GM12878 (cell line): ENCODE measurements around the gene AGTRAP. TPM values are rescaled to one million over a fixed set of nuclear protein-coding genes. Genes with fewer than 3 reads are reported as not detected.

Experiments used
- ATAC-seq: fragments of 200-7000 bp; cut with Tn5 transposase; 3 replicates; pipeline ENCODE4 v1.9.1; 2020; ENCODE audit warnings: mild to moderate bottlenecking, moderate library complexity
- BruUV-seq: library from RNA; stranded (reverse); fragments of 400-500 nt; replicated peaks from 2 replicates; lab custom pipeline; 2021; lab: Mats Ljungman, UMichigan
- CTCF ChIA-PET: fragments of 300-600 bp; sonication (Branson Sonifier 250); formaldehyde crosslinking; extraction: SDS; loops from one replicate; lab custom pipeline; 2021; ENCODE audit warnings: inconsistent platforms; lab: Yijun Ruan, JAX
- POLR2A ChIA-PET: fragments of 350-600 bp; formaldehyde crosslinking; extraction: SDS; loops from one replicate; lab custom pipeline; 2021; ENCODE audit warnings: inconsistent platforms; lab: Charles Lee
- RAD21 ChIA-PET: fragments of 300-600 bp; sonication (Branson Sonifier 250); formaldehyde crosslinking; loops from one replicate; lab custom pipeline; 2023; ENCODE audit warnings: antibody characterized with exemption; ENCODE audit not compliant: unreplicated experiment; lab: Charles Lee
- SMC1A ChIA-PET: fragments of 300-600 bp; sonication (Branson Sonifier 250); formaldehyde crosslinking; loops from one replicate; lab custom pipeline; 2023; ENCODE audit not compliant: unreplicated experiment, uncharacterized antibody; lab: Charles Lee
- DNase-seq: peaks from one replicate; pipeline ENCODE4 v3.0.0-alpha.2; 2011; ENCODE audit warnings: low read depth, low spot score
- FAIRE-seq: peaks from 3 replicates; lab custom pipeline; 2011; peaks lifted over from hg19 to GRCh38; lab: Jason Lieb, UNC
- H2AFZ ChIP-seq: 2 replicates; pipeline ENCODE4 v1.6.0; 2011; ENCODE audit warnings: low read depth, low read length, control low read depth; ENCODE audit not compliant: control insufficient read depth
- H3K27ac ChIP-seq: 2 replicates; pipeline ENCODE4 v1.5.1; 2011; ENCODE audit warnings: control low read depth; ENCODE audit not compliant: control insufficient read depth, insufficient read depth
- H3K27me3 ChIP-seq, 2 experiments: replicated peaks in 1 of 2; 2 replicates each; pipeline versions ENCODE4 v1.6.0 to v1.6.1; 2011; ENCODE audit warnings: low read length in 1 of 2; ENCODE audit not compliant: control insufficient read depth in 2 of 2, insufficient read depth in 2 of 2
- H3K36me3 ChIP-seq, 2 experiments: 2 replicates each; pipeline ENCODE4 v1.5.1; 2011; ENCODE audit warnings: low read length in 1 of 2; ENCODE audit not compliant: control insufficient read depth in 2 of 2, insufficient read depth in 2 of 2
- H3K4me1 ChIP-seq: 2 replicates; pipeline ENCODE4 v1.6.1; 2011; ENCODE audit warnings: mild to moderate bottlenecking, low read length, moderate library complexity, mixed read lengths; ENCODE audit not compliant: control insufficient read depth, insufficient read depth
- H3K4me2 ChIP-seq: 2 replicates; pipeline ENCODE4 v1.6.0; 2011; ENCODE audit warnings: control low read depth; ENCODE audit not compliant: control insufficient read depth, insufficient read depth
- H3K4me3 ChIP-seq: fragments of 200-600 bp; sonication (generic); 2 replicates; pipeline ENCODE4 v1.5.1; 2016
- H3K79me2 ChIP-seq: 2 replicates; pipeline ENCODE4 v1.6.0; 2011; ENCODE audit warnings: low read length; ENCODE audit not compliant: control insufficient read depth, insufficient read depth
- H3K9ac ChIP-seq: 2 replicates; pipeline ENCODE4 v1.8.0; 2011; ENCODE audit warnings: low read length, control low read depth, mixed read lengths; ENCODE audit not compliant: control insufficient read depth, insufficient read depth
- H3K9me3 ChIP-seq: replicated peaks from 3 replicates; pipeline ENCODE4 v1.5.1; 2011; ENCODE audit warnings: mild to moderate bottlenecking, low read length; ENCODE audit not compliant: control insufficient read depth, insufficient read depth
- H4K20me1 ChIP-seq: 2 replicates; pipeline ENCODE4 v1.6.0; 2011; ENCODE audit not compliant: control insufficient read depth, insufficient read depth
- EZH2 ChIP-seq: IDR thresholded peaks from 2 replicates; pipeline ENCODE4 v1.6.1; 2012; ENCODE audit warnings: low read depth, mild to moderate bottlenecking, control low read depth, inconsistent platforms, low read length, borderline replicate concordance; ENCODE audit not compliant: control insufficient read depth
- IKZF1 ChIP-seq: fragments of 450-650 bp; conservative IDR thresholded peaks from 2 replicates; pipeline ENCODE4 v1.6.1; 2017; ENCODE audit warnings: antibody characterized with exemption, mild to moderate bottlenecking
- JUND ChIP-seq: IDR thresholded peaks from 2 replicates; pipeline ENCODE4 v1.6.1; 2012; ENCODE audit warnings: low read depth, mild to moderate bottlenecking, low read length, improper control_type of control experiment, moderate library complexity
- MEF2A ChIP-seq: IDR thresholded peaks from 2 replicates; pipeline ENCODE4 v1.6.1; 2011; ENCODE audit warnings: low read depth, mild to moderate bottlenecking, low read length, moderate library complexity; ENCODE audit not compliant: insufficient read depth
- PML ChIP-seq: IDR thresholded peaks from 2 replicates; pipeline ENCODE4 v1.6.1; 2012; ENCODE audit warnings: low read length, inconsistent platforms
- POLR2A ChIP-seq: IDR thresholded peaks from 2 replicates; pipeline ENCODE4 v1.6.1; 2011; ENCODE audit warnings: low read depth, mild to moderate bottlenecking, low read length
- POU2F2 ChIP-seq: IDR thresholded peaks from 3 replicates; pipeline ENCODE4 v1.6.1; 2011; ENCODE audit warnings: low read depth, mild to moderate bottlenecking, low read length, borderline replicate concordance
- SMARCA5 ChIP-seq: fragments of 450-650 bp; IDR thresholded peaks from 2 replicates; pipeline ENCODE4 v1.6.1; 2017; ENCODE audit warnings: mild to moderate bottlenecking
- SP1 ChIP-seq: IDR thresholded peaks from one replicate; pipeline ENCODE4 v1.6.1; 2011; ENCODE audit warnings: low read depth, low read length
- TCF7 ChIP-seq: IDR thresholded peaks from 2 replicates; pipeline ENCODE4 v1.6.1; 2014; ENCODE audit warnings: antibody characterized with exemption, borderline replicate concordance
- WGBS: methylation state at CpG from one replicate; pipeline ENCODE4 v1.1.6; 2016; ENCODE audit warnings: low lambda C conversion rate; ENCODE audit not compliant: insufficient replicate concordance, insufficient coverage; ENCODE audit errors: missing lambda C conversion rate; 5-methylcytosine and 5-hydroxymethylcytosine counted together
- in situ Hi-C: fragments of 300-500 bp; cut with MboI; formaldehyde crosslinking; loops from 9 replicates; pipeline ENCODE4 v1.14.3; 2018; ENCODE audit warnings: mixed read lengths
- intact Hi-C: fragments of 100-400 bp; cut with micrococcal nuclease; formaldehyde crosslinking; loops from one replicate; pipeline ENCODE4 v1.14.2; 2022; ENCODE audit not compliant: unreplicated experiment
- polyA plus RNA-seq, 11 experiments: library from polyadenylated mRNA; depleted of rRNA in 4 of 11; unstranded in 6 of 11; stranded (reverse) in 5 of 11; fragments of >200 nt; fragmentation: Nextera tagmentation in 4 of 11; fragmentation: Illumina TruSeq in 1 of 11; extraction: Ambion mirVana in 4 of 11; extraction: Trizol in 1 of 11; gene quantifications; 1 replicate in 1 of 11; 2 replicates in 10 of 11; pipeline versions ENCODE4 v1.2.1 to v1.2.3, GENCODE V29; 2011 to 2016; ENCODE audit warnings: inconsistent platforms in 2 of 11, missing spikeins in 2 of 11, low read depth in 1 of 11
- total RNA-seq, 4 experiments: library from RNA; depleted of rRNA in 3 of 4; stranded (reverse); fragments of >200 nt in 3 of 4; fragmentation: Illumina TruSeq in 1 of 4; extraction: Trizol in 1 of 4; gene quantifications; 2 replicates each; pipeline versions ENCODE4 v1.2.1 to v1.2.3, GENCODE V29; 2013 to 2021
- TF ChIP-seq, protein P1 (sequence below): fragments of 450-650 bp; IDR thresholded peaks from 2 replicates; pipeline ENCODE4 v1.6.1; 2017; ENCODE audit warnings: mild to moderate bottlenecking, moderate library complexity
- TF ChIP-seq, protein P2 (sequence below): fragments of 150-350 bp; IDR thresholded peaks from 2 replicates; pipeline ENCODE4 v1.6.1; 2016; ENCODE audit warnings: low read depth, low read length
- TF ChIP-seq, protein P3 (sequence below): fragments of 450-650 bp; IDR thresholded peaks from 2 replicates; pipeline ENCODE4 v1.6.1; 2017; ENCODE audit warnings: borderline replicate concordance
- TF ChIP-seq, protein P4 (sequence below): IDR thresholded peaks from 2 replicates; pipeline ENCODE4 v1.6.1; 2011; ENCODE audit warnings: borderline replicate concordance, low read depth, mild to moderate bottlenecking, moderate library complexity, mixed read lengths, low read length; ENCODE audit not compliant: insufficient read depth; ENCODE audit errors: extremely low read length

AGTRAP gene
- total and polyA plus RNA-seq, 10 of the 15 experiments (the other 5 are each of a cell fraction or from before 2014, with no cell fraction given) = 3.0 to 17.4 (median 10.2) TPM

DNA sequence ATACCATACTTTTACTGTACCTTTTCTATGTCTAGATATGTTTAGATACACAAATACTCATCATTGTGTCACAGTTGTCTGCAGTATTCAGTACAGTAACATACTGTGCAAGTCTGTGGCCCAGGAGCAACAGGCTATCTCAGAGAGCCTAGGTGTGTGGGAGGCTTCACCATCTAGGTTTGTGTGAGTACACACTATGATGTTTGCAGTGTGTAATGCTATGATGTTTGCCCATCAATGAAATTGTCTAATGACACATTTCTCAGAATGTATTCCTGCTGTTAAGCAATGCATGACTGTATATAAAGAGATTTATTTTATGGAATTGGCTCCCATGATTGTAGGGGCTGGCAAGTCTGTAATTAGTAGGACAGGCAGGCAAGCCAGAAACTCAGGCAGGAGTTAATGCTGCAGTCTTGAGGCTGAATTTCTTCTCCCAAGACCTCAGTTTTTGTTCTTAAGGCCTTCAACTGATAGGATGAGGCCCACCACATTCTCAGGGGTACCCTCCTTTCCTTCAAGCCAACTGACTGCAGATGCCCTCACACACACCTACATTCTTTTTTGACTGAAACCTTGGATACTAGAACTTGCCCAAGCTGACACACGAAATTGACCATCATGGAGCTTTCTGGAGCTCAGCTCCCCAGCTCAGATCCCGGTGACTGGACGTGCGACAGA is 7.7 kb upstream of the AGTRAP start:
- RAD21 ChIA-PET = no interaction called here
- Histone ChIP-seq H3K79me2 (no peaks in the 10 kb centered on the region), H3K9me3 (no peaks in the 10 kb centered on the region), H3K36me3 (no peaks in the 10 kb centered on the region), H2AFZ (no peak overlapping the region), H3K4me2 (no peak overlapping the region), H3K27ac (no peak overlapping the region), H3K9ac (no peak overlapping the region), H3K4me1 (peaks cover 10% of the 10 kb centered on the region), H3K27me3 (no peaks in the 10 kb centered on the region), H3K4me3 (no peak overlapping the region), H4K20me1 (no peaks in the 10 kb centered on the region)
- no TSS peak for BruUV-seq
- CTCF ChIA-PET = interaction anchor here (0.6 kb wide), 1 partner anchor 487 kb away, joined by 4 read pairs; no protein-coding TSS in a partner anchor
- DNase-seq (no peak), FAIRE-seq (no peak), ATAC-seq (no peak)
- POLR2A ChIA-PET = no interaction called here
- intact Hi-C loops (no loop called here), in situ Hi-C loops (no loop called here)
- whole genome bisulfite sequencing = 58% methylated on average over 4 of the region's 4 CpGs
- no peak for TF ChIP-seq IKZF1
- TF ChIP-seq TCF7 = no peak
- TF ChIP-seq POU2F2 = no peak
- no peak for TF ChIP-seq JUND
- TF ChIP-seq, protein P1, sequence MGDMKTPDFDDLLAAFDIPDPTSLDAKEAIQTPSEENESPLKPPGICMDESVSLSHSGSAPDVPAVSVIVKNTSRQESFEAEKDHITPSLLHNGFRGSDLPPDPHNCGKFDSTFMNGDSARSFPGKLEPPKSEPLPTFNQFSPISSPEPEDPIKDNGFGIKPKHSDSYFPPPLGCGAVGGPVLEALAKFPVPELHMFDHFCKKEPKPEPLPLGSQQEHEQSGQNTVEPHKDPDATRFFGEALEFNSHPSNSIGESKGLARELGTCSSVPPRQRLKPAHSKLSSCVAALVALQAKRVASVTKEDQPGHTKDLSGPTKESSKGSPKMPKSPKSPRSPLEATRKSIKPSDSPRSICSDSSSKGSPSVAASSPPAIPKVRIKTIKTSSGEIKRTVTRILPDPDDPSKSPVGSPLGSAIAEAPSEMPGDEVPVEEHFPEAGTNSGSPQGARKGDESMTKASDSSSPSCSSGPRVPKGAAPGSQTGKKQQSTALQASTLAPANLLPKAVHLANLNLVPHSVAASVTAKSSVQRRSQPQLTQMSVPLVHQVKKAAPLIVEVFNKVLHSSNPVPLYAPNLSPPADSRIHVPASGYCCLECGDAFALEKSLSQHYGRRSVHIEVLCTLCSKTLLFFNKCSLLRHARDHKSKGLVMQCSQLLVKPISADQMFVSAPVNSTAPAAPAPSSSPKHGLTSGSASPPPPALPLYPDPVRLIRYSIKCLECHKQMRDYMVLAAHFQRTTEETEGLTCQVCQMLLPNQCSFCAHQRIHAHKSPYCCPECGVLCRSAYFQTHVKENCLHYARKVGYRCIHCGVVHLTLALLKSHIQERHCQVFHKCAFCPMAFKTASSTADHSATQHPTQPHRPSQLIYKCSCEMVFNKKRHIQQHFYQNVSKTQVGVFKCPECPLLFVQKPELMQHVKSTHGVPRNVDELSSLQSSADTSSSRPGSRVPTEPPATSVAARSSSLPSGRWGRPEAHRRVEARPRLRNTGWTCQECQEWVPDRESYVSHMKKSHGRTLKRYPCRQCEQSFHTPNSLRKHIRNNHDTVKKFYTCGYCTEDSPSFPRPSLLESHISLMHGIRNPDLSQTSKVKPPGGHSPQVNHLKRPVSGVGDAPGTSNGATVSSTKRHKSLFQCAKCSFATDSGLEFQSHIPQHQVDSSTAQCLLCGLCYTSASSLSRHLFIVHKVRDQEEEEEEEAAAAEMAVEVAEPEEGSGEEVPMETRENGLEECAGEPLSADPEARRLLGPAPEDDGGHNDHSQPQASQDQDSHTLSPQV = no peak
- no peak for TF ChIP-seq EZH2
- TF ChIP-seq SP1 = no peak
- TF ChIP-seq, protein P2, sequence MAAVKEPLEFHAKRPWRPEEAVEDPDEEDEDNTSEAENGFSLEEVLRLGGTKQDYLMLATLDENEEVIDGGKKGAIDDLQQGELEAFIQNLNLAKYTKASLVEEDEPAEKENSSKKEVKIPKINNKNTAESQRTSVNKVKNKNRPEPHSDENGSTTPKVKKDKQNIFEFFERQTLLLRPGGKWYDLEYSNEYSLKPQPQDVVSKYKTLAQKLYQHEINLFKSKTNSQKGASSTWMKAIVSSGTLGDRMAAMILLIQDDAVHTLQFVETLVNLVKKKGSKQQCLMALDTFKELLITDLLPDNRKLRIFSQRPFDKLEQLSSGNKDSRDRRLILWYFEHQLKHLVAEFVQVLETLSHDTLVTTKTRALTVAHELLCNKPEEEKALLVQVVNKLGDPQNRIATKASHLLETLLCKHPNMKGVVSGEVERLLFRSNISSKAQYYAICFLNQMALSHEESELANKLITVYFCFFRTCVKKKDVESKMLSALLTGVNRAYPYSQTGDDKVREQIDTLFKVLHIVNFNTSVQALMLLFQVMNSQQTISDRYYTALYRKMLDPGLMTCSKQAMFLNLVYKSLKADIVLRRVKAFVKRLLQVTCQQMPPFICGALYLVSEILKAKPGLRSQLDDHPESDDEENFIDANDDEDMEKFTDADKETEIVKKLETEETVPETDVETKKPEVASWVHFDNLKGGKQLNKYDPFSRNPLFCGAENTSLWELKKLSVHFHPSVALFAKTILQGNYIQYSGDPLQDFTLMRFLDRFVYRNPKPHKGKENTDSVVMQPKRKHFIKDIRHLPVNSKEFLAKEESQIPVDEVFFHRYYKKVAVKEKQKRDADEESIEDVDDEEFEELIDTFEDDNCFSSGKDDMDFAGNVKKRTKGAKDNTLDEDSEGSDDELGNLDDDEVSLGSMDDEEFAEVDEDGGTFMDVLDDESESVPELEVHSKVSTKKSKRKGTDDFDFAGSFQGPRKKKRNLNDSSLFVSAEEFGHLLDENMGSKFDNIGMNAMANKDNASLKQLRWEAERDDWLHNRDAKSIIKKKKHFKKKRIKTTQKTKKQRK = no peak
- TF ChIP-seq, protein P3, sequence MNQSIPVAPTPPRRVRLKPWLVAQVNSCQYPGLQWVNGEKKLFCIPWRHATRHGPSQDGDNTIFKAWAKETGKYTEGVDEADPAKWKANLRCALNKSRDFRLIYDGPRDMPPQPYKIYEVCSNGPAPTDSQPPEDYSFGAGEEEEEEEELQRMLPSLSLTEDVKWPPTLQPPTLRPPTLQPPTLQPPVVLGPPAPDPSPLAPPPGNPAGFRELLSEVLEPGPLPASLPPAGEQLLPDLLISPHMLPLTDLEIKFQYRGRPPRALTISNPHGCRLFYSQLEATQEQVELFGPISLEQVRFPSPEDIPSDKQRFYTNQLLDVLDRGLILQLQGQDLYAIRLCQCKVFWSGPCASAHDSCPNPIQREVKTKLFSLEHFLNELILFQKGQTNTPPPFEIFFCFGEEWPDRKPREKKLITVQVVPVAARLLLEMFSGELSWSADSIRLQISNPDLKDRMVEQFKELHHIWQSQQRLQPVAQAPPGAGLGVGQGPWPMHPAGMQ = no peak
- TF ChIP-seq MEF2A = no peak
- TF ChIP-seq SMARCA5 = no peak
- no peak for TF ChIP-seq POLR2A
- TF ChIP-seq, protein P4, sequence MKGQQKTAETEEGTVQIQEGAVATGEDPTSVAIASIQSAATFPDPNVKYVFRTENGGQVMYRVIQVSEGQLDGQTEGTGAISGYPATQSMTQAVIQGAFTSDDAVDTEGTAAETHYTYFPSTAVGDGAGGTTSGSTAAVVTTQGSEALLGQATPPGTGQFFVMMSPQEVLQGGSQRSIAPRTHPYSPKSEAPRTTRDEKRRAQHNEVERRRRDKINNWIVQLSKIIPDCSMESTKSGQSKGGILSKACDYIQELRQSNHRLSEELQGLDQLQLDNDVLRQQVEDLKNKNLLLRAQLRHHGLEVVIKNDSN = no peak
- TF ChIP-seq PML = no peak
- SMC1A ChIA-PET = no interaction called here
